Thyroid gland (tissue), 4 donors: ENCODE results near the gene KATNAL1.

Experiments
- CTCF ChIP-seq, 6 experiments: fragments of 200-600 bp in 3 of 6; fragments of 450-650 bp in 3 of 6; sonication (generic) in 3 of 6; IDR thresholded peaks; one replicate each; pipeline ENCODE4 v1.5.1; 2016 to 2019; ENCODE audit warnings: antibody characterized with exemption in 6 of 6, mild to moderate bottlenecking in 2 of 6, inconsistent platforms in 1 of 6, moderate library complexity in 1 of 6
- POLR2A ChIP-seq, 2 donors: fragments of 450-650 bp; IDR thresholded peaks; one replicate each; pipeline ENCODE4 v1.6.1; 2017; ENCODE audit warnings: antibody characterized with exemption in 2 of 2, mild to moderate bottlenecking in 2 of 2, moderate library complexity in 1 of 2

GRCh38 chr13:30314562-30314961 lies 7.2 kb upstream of the KATNAL1 start:
- TF ChIP-seq CTCF (IDR thresholded peaks at IDR 0.05) (no peak), POLR2A (IDR thresholded peaks at IDR 0.05) (no peak)
